Stimulated activated CD8-positive, alpha-beta memory T cell treated with anti-CD3 and anti-CD28 coated beads, Interleukin-4, amount 100 ng/mL, for 4 hours (primary cell): Measurements from ENCODE around the gene LSAMP.
A peak's percentile ranks its signal among the peaks of the same experiment; 100 is the strongest.
"Not testable (repeated sequence)": the region's sequence is repeated elsewhere in the genome, so short reads cannot be mapped to it uniquely, and the experiment has no call there.

Experiments
- DNase-seq, 2 donors: peaks; one replicate each; pipeline ENCODE4 v3.0.0-alpha.2; 2020; ENCODE audit warnings: low read depth in 2 of 2, low spot score in 1 of 2

LSAMP gene

GRCh38 chr3:115819785-115820384 lies 625.4 kb downstream of the LSAMP start:
- DNase-seq, result peak; percentile 8 to 11

- peak; percentile 34 to 69 for DNase-seq
Observed at GRCh38 chr3:115814778-115815380, 630.4 kb downstream of the LSAMP start.

GRCh38 chr3:115814006-115814405 lies 631.3 kb downstream of the LSAMP start:
- DNase-seq, result no peak

GRCh38 chr3:115808816-115809215 lies 636.5 kb downstream of the LSAMP start:
- no peak for DNase-seq

GRCh38 chr3:115808244-115808643 lies 637.0 kb downstream of the LSAMP start:
- DNase-seq, result no peak

GRCh38 chr3:115806501-115806900 lies 638.8 kb downstream of the LSAMP start:
- no peak for DNase-seq

- no peak for DNase-seq
Observed at GRCh38 chr3:115805520-115805919, 639.8 kb downstream of the LSAMP start.

- DNase-seq, result no peak
Observed at GRCh38 chr3:115804713-115805119, 640.6 kb downstream of the LSAMP start.

GRCh38 chr3:115804200-115804599 lies 641.1 kb downstream of the LSAMP start:
- DNase-seq, result no peak

GRCh38 chr3:115803661-115804060 lies 641.6 kb downstream of the LSAMP start:
- DNase-seq, result no peak

- DNase-seq, result no peak
Observed at GRCh38 chr3:115800489-115801075, 644.7 kb downstream of the LSAMP start.

- not testable (repeated sequence) for DNase-seq
Observed at GRCh38 chr3:115800065-115800464, 645.2 kb downstream of the LSAMP start.

- DNase-seq, result no peak
Observed at GRCh38 chr3:115792206-115792955, 652.9 kb downstream of the LSAMP start.

GRCh38 chr3:115791271-115792153 lies 653.8 kb downstream of the LSAMP start:
- DNase-seq, result not testable (repeated sequence)

GRCh38 chr3:115790759-115791158 lies 654.5 kb downstream of the LSAMP start:
- peak; percentile 18 to 50 for DNase-seq

GRCh38 chr3:115789481-115789880 lies 655.8 kb downstream of the LSAMP start:
- DNase-seq, result no peak

- no peak for DNase-seq
Observed at GRCh38 chr3:115788921-115789470, 656.3 kb downstream of the LSAMP start.

- DNase-seq, result no peak
Observed at GRCh38 chr3:115787818-115788217, 657.5 kb downstream of the LSAMP start.

GRCh38 chr3:115785782-115786181 lies 659.5 kb downstream of the LSAMP start:
- no peak for DNase-seq

GRCh38 chr3:115784739-115785536 lies 660.3 kb downstream of the LSAMP start:
- DNase-seq, result no peak
